ENCODE measurements around the gene CC2D1A.

The CC2D1A gene

GRCh38 chr19:13938301-13939064, 32.5 kb downstream of the CC2D1A start, which contains the start of gene PODNL1:
Gene PODNL1 (minus strand): TSS chr19:13938417. CDS start chr19:13938181, 236 bp downstream.
- DNase-seq = peak; percentile 33

- DNase-seq = no peak
Measured at GRCh38 chr19:13942023-13942684, 36.2 kb downstream of the CC2D1A start.

- DNase-seq = no peak
Measured at GRCh38 chr19:13946414-13946813, 40.4 kb downstream of the CC2D1A start.

- DNase-seq = no peak
Measured at GRCh38 chr19:13951043-13951442, 45.0 kb downstream of the CC2D1A start.

GRCh38 chr19:13951799-13952153, 45.8 kb downstream of the CC2D1A start:
- no peak for DNase-seq

GRCh38 chr19:13952154-13952930, 46.3 kb downstream of the CC2D1A start, which contains the start of gene DCAF15:
Gene DCAF15 (plus strand): TSS chr19:13952509. CDS start chr19:13952513, 4 bp downstream.
- peak; percentile 100 for DNase-seq

GRCh38 chr19:13952931-13953531, 47.0 kb downstream of the CC2D1A start:
- peak; percentile 7 for DNase-seq

- no peak for DNase-seq
Measured at GRCh38 chr19:13954185-13954584, 48.2 kb downstream of the CC2D1A start.

GRCh38 chr19:13955662-13956364, 49.8 kb downstream of the CC2D1A start:
- no peak for DNase-seq

- DNase-seq = no peak
Measured at GRCh38 chr19:13956365-13956744, 50.4 kb downstream of the CC2D1A start.

- no peak for DNase-seq
Measured at GRCh38 chr19:13957051-13957450, 51.0 kb downstream of the CC2D1A start.

GRCh38 chr19:13958043-13958442, 52.0 kb downstream of the CC2D1A start:
- DNase-seq = no peak

- no peak for DNase-seq
Measured at GRCh38 chr19:13959141-13959961, 53.4 kb downstream of the CC2D1A start.

- DNase-seq = no peak
Measured at GRCh38 chr19:13959962-13960862, 54.2 kb downstream of the CC2D1A start.

GRCh38 chr19:13960863-13961784, 55.1 kb downstream of the CC2D1A start:
- no peak for DNase-seq

GRCh38 chr19:13961826-13962698, 56.1 kb downstream of the CC2D1A start:
- no peak for DNase-seq

GRCh38 chr19:13962699-13963602, 57.0 kb downstream of the CC2D1A start:
- no peak for DNase-seq
